ENCODE data around the gene DAPK2.

DAPK2 gene

GRCh38 chr15:64050281-64051092 is 4.2 kb upstream of the DAPK2 start:
- no peaks in the 10 kb centered on the region for H3K36me3 ChIP-seq (ENCODE audit: insufficient read depth, low read length)
- H2AFZ ChIP-seq (ENCODE audit: low read length) = no peak overlapping the region
- H3K9me2 ChIP-seq (replicated peaks; ENCODE audit: low read depth, low read length) = no peaks in the 10 kb centered on the region
- no peaks in the 10 kb centered on the region for H4K20me1 ChIP-seq (ENCODE audit: insufficient read depth, low read length, poor library complexity, severe bottlenecking)
- TF ChIP-seq CTCF (conservative IDR thresholded peaks at IDR 0.05; ENCODE audit: low read length) (no peak), EZH2phosphoT487 (IDR thresholded peaks at IDR 0.05; ENCODE audit: borderline replicate concordance) (no peak)
- no peak overlapping the region for H3K4me2 ChIP-seq (ENCODE audit: low read depth, low read length, poor library complexity, severe bottlenecking)
- H3F3A ChIP-seq (ENCODE audit: low read depth) = no peaks in the 10 kb centered on the region
- no peak overlapping the region for H3K9ac ChIP-seq (ENCODE audit: low read depth, low read length, poor library complexity, severe bottlenecking)
- no peaks in the 10 kb centered on the region for H3K27me3 ChIP-seq (ENCODE audit: insufficient read depth, low read length, poor library complexity, severe bottlenecking)
- H3K79me2 ChIP-seq (ENCODE audit: insufficient read depth, low read length) = no peaks in the 10 kb centered on the region
- no peak overlapping the region for H3K4me3 ChIP-seq (ENCODE audit: low read length, poor library complexity, severe bottlenecking)
- H3K9me3 ChIP-seq (ENCODE audit: insufficient read depth, low read depth, low read length) = no peaks in the 10 kb centered on the region
- H3K4me1 ChIP-seq (ENCODE audit: insufficient read depth, low read length, poor library complexity, severe bottlenecking) = no peaks in the 10 kb centered on the region

DNA sequence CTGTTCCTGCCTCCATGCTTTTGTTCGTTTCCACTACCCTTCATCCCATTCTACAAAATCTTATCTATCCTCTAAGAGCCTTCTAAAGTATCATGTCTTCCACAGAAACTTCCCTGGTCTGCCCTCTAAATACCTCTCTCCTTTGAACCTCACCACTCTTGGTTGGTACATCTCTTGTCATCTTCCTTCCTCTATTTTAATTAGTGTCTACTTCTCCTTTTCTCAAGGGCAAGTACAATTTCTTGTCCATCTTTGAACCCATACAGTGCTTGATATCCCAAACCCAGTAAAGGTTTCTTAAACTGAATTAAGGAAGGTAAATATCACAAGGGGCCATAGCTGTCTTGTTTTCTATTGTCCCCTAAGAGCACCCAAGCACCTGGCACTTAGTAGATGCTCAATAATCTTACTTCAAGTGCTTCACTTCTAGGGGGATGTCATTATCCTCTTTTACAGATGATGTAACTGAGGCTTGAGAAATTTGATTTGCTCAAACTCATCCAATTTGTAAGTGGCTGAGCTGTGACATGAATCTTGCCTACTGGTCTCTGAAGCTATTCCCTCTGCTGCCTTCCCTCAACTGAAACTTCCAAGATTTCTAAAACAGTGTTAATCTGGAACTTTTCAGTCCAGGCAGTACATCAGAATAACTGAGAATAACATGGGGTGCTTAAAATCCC is 2.6 kb upstream of the DAPK2 start:
- H3K4me3 ChIP-seq (ENCODE audit: low read length, poor library complexity, severe bottlenecking) = no peak overlapping the region
- H2AFZ ChIP-seq (ENCODE audit: low read length) = no peak overlapping the region
- H3K4me2 ChIP-seq (ENCODE audit: low read depth, low read length, poor library complexity, severe bottlenecking) = no peak overlapping the region
- no peaks in the 10 kb centered on the region for H3K79me2 ChIP-seq (ENCODE audit: insufficient read depth, low read length)
- no peaks in the 10 kb centered on the region for H3K9me2 ChIP-seq (replicated peaks; ENCODE audit: low read depth, low read length)
- H4K20me1 ChIP-seq (ENCODE audit: insufficient read depth, low read length, poor library complexity, severe bottlenecking) = no peaks in the 10 kb centered on the region
- H3K27me3 ChIP-seq (ENCODE audit: insufficient read depth, low read length, poor library complexity, severe bottlenecking) = no peaks in the 10 kb centered on the region
- H3K36me3 ChIP-seq (ENCODE audit: insufficient read depth, low read length) = no peaks in the 10 kb centered on the region
- H3F3A ChIP-seq (ENCODE audit: low read depth) = no peaks in the 10 kb centered on the region
- no peak for TF ChIP-seq CTCF (conservative IDR thresholded peaks at IDR 0.05; ENCODE audit: low read length)
- TF ChIP-seq EZH2phosphoT487 (IDR thresholded peaks at IDR 0.05; ENCODE audit: borderline replicate concordance) = no peak
- no peaks in the 10 kb centered on the region for H3K9me3 ChIP-seq (ENCODE audit: insufficient read depth, low read depth, low read length)
- H3K4me1 ChIP-seq (ENCODE audit: insufficient read depth, low read length, poor library complexity, severe bottlenecking) = no peaks in the 10 kb centered on the region
- H3K9ac ChIP-seq (ENCODE audit: low read depth, low read length, poor library complexity, severe bottlenecking) = no peak overlapping the region

GRCh38 chr15:64045774-64046420 is 388 bp downstream of the DAPK2 start:
- Histone ChIP-seq H3K9me3 (ENCODE audit: insufficient read depth, low read depth, low read length) (no peaks in the 10 kb centered on the region), H3F3A (ENCODE audit: low read depth) (no peaks in the 10 kb centered on the region), H3K36me3 (ENCODE audit: insufficient read depth, low read length) (no peaks in the 10 kb centered on the region), H3K4me3 (ENCODE audit: low read length, poor library complexity, severe bottlenecking) (no peak overlapping the region), H3K9ac (ENCODE audit: low read depth, low read length, poor library complexity, severe bottlenecking) (no peak overlapping the region), H3K4me2 (ENCODE audit: low read depth, low read length, poor library complexity, severe bottlenecking) (no peak overlapping the region), H3K79me2 (ENCODE audit: insufficient read depth, low read length) (no peaks in the 10 kb centered on the region), H4K20me1 (ENCODE audit: insufficient read depth, low read length, poor library complexity, severe bottlenecking) (no peaks in the 10 kb centered on the region), H3K4me1 (ENCODE audit: insufficient read depth, low read length, poor library complexity, severe bottlenecking) (no peaks in the 10 kb centered on the region), H3K27me3 (ENCODE audit: insufficient read depth, low read length, poor library complexity, severe bottlenecking) (no peaks in the 10 kb centered on the region), H3K9me2 (replicated peaks; ENCODE audit: low read depth, low read length) (no peaks in the 10 kb centered on the region), H2AFZ (ENCODE audit: low read length) (no peak overlapping the region)
- no peak for TF ChIP-seq CTCF (conservative IDR thresholded peaks at IDR 0.05; ENCODE audit: low read length)
- no peak for TF ChIP-seq EZH2phosphoT487 (IDR thresholded peaks at IDR 0.05; ENCODE audit: borderline replicate concordance)

All from Loucy (cell line).